OCI-LY7 (cell line): Measurements from ENCODE around the gene BRSK1. TPM values are rescaled to one million over a fixed set of nuclear protein-coding genes. Genes with fewer than 3 reads are reported as not detected.

Experiments used
- BruUV-seq: library from RNA; stranded (reverse); fragments of 400-500 nt; replicated peaks from 2 replicates; lab custom pipeline; 2021; lab: Mats Ljungman, UMichigan
- CTCF ChIA-PET: fragments of 300-600 bp; sonication (Branson Sonifier 250); formaldehyde crosslinking; loops from one replicate; lab custom pipeline; 2022; ENCODE audit warnings: antibody characterized with exemption; ENCODE audit not compliant: unreplicated experiment; lab: Charles Lee
- POLR2A ChIA-PET: fragments of 300-600 bp; sonication (Branson Sonifier 250); formaldehyde crosslinking; loops from one replicate; lab custom pipeline; 2022; ENCODE audit warnings: antibody characterized with exemption; lab: Charles Lee
- DNase-seq: peaks from one replicate; pipeline ENCODE4 v3.0.0-alpha.2; 2015; ENCODE audit warnings: low spot score
- H2AFZ ChIP-seq: fragments of 200-600 bp; sonication (generic), shearing (Covaris generic); 2 replicates; pipeline ENCODE4 v1.6.1; 2014; ENCODE audit warnings: mild to moderate bottlenecking, antibody characterized with exemption, low read length, moderate library complexity
- H3K27ac ChIP-seq: fragments of 200-600 bp; sonication (generic); 2 replicates; pipeline ENCODE4 v1.5.1; 2014; ENCODE audit warnings: mixed run types, low read depth, mild to moderate bottlenecking, moderate library complexity, low read length, inconsistent platforms; ENCODE audit not compliant: poor library complexity, severe bottlenecking
- H3K36me3 ChIP-seq: fragments of 200-600 bp; sonication (generic); 2 replicates; pipeline ENCODE4 v1.6.1; 2014; ENCODE audit warnings: mild to moderate bottlenecking, antibody characterized with exemption, low read length, moderate library complexity, mixed read lengths; ENCODE audit not compliant: insufficient read depth
- H3K4me1 ChIP-seq: fragments of 200-600 bp; sonication (generic); 2 replicates; pipeline ENCODE4 v1.5.1; 2014; ENCODE audit warnings: mild to moderate bottlenecking, low read length; ENCODE audit not compliant: insufficient read depth, poor library complexity, severe bottlenecking
- H3K4me2 ChIP-seq: fragments of 200-600 bp; sonication (generic); 2 replicates; pipeline ENCODE4 v1.6.1; 2014; ENCODE audit warnings: mild to moderate bottlenecking, low read length
- H3K4me3 ChIP-seq: fragments of 200-600 bp; sonication (generic); 2 replicates; pipeline ENCODE4 v1.5.1; 2014; ENCODE audit warnings: mild to moderate bottlenecking, low read depth, low read length; ENCODE audit not compliant: poor library complexity, severe bottlenecking
- H3K79me2 ChIP-seq: fragments of 200-600 bp; sonication (generic); 2 replicates; pipeline ENCODE4 v1.6.1; 2016; ENCODE audit warnings: low read depth, mild to moderate bottlenecking, low read length, moderate library complexity, mixed read lengths; ENCODE audit not compliant: insufficient read depth
- H3K9me2 ChIP-seq: fragments of 200-600 bp; sonication (generic); 2 replicates; pipeline ENCODE4 v1.6.1; 2016; ENCODE audit warnings: mild to moderate bottlenecking, low read length, mixed read lengths; ENCODE audit not compliant: insufficient read depth
- H3K9me3 ChIP-seq: fragments of 200-600 bp; sonication (generic); 2 replicates; pipeline ENCODE4 v1.6.1; 2014; ENCODE audit warnings: mild to moderate bottlenecking, mixed run types, low read length, mixed read lengths
- H4K20me1 ChIP-seq: fragments of 200-600 bp; sonication (generic); 2 replicates; pipeline ENCODE4 v1.6.1; 2014; ENCODE audit warnings: mild to moderate bottlenecking, antibody characterized with exemption, low read length, moderate library complexity, mixed read lengths; ENCODE audit not compliant: insufficient read depth
- CTCF ChIP-seq: fragments of 200-600 bp; sonication (generic); conservative IDR thresholded peaks from 2 replicates; pipeline ENCODE4 v1.5.1; 2014; ENCODE audit warnings: mild to moderate bottlenecking, antibody characterized with exemption, low read length, moderate library complexity, mixed read lengths
- EZH2phosphoT487 ChIP-seq: fragments of 200-600 bp; sonication (generic); IDR thresholded peaks from 2 replicates; pipeline ENCODE4 v1.6.1; 2018; ENCODE audit warnings: low read depth, borderline replicate concordance, mild to moderate bottlenecking, mixed run types, antibody characterized with exemption, low read length, moderate library complexity, mixed read lengths
- intact Hi-C: fragments of 100-400 bp; cut with micrococcal nuclease; formaldehyde crosslinking; loops from one replicate; pipeline ENCODE4 v1.10.0; 2022; ENCODE audit not compliant: unreplicated experiment
- total RNA-seq, 2 experiments: library from RNA; depleted of rRNA in 1 of 2; stranded (reverse); fragments of >200 nt in 1 of 2; shearing (Covaris generic) in 1 of 2; gene quantifications; 2 replicates each; pipeline ENCODE4 v1.2.3, GENCODE V29; 2014 to 2022

BRSK1 gene
- total RNA-seq, 2 experiments from 2014 or later = 16.1 to 23.9 TPM

GRCh38 chr19:55266840-55267239 lies 17.0 kb upstream of the BRSK1 start:
- no peak overlapping the region for H3K4me3 ChIP-seq
- TF ChIP-seq CTCF = no peak
- no peak for TF ChIP-seq EZH2phosphoT487
- H2AFZ ChIP-seq = no peak overlapping the region
- H3K9me3 ChIP-seq = no peaks in the 10 kb centered on the region
- H4K20me1 ChIP-seq = no peaks in the 10 kb centered on the region
- BruUV-seq = no TSS peak
- no peak overlapping the region for H3K4me2 ChIP-seq
- intact Hi-C loops = no loop called here
- H3K4me1 ChIP-seq = peaks cover 4% of the 10 kb centered on the region
- H3K36me3 ChIP-seq = peaks cover 75% of the 10 kb centered on the region
- no peak overlapping the region for H3K27ac ChIP-seq
- ChIA-PET POLR2A (no interaction called here), CTCF (no interaction called here)
- no peaks in the 10 kb centered on the region for H3K9me2 ChIP-seq
- DNase-seq = no peak
- peaks cover 10% of the 10 kb centered on the region; the same call in 1 of the 2 replicates for H3K79me2 ChIP-seq

DNA sequence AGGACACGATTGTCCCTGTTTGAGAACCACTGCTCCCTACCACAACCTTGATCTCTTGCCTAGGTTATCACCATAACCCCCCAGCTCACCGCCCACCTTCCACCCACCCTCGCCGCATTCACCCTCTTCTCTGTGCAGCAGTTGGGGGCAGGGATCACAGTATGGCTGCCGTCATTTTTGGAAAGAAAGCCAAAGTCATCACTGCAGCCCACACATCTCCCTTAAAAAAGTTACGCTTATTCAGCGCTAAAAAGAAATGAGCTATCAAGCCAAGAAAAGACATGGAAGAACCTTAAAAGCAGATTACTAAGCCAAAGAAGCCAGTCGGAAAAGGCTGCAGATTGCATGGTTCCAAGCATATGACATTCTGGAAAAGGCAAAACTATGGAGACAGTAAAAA lies 14.5 kb upstream of the BRSK1 start:
- peaks cover 15% of the 10 kb centered on the region for H3K4me1 ChIP-seq
- H3K36me3 ChIP-seq = peaks cover 85% of the 10 kb centered on the region
- no TSS peak for BruUV-seq
- H2AFZ ChIP-seq = no peak overlapping the region
- no peak for TF ChIP-seq EZH2phosphoT487
- TF ChIP-seq CTCF = no peak
- H3K79me2 ChIP-seq = peaks cover 16% of the 10 kb centered on the region; the same call in 1 of the 2 replicates
- no peak overlapping the region for H3K4me2 ChIP-seq
- no peak for DNase-seq
- no peaks in the 10 kb centered on the region for H3K9me2 ChIP-seq
- ChIA-PET POLR2A (interaction anchor here (0.5 to 0.7 kb wide), 3 partner anchors 9 to 17 kb away, joined by 3 read pairs; no protein-coding TSS in a partner anchor), CTCF (no interaction called here)
- no peaks in the 10 kb centered on the region for H4K20me1 ChIP-seq
- H3K27ac ChIP-seq = no peak overlapping the region
- H3K9me3 ChIP-seq = no peaks in the 10 kb centered on the region
- intact Hi-C loops = no loop called here
- no peak overlapping the region for H3K4me3 ChIP-seq

GRCh38 chr19:55270172-55270942 lies 13.4 kb upstream of the BRSK1 start:
- POLR2A ChIA-PET = interaction anchor here (0.5 to 0.6 kb wide), 2 partner anchors 12 to 311 kb away, joined by 3 read pairs; partner anchors contain the start of gene ZNF579
- Histone ChIP-seq H3K9me3 (no peaks in the 10 kb centered on the region), H4K20me1 (no peaks in the 10 kb centered on the region), H3K79me2 (peaks cover 24% of the 10 kb centered on the region; the same call in 1 of the 2 replicates), H3K4me1 (peaks cover 26% of the 10 kb centered on the region), H3K36me3 (peaks cover 75% of the 10 kb centered on the region), H3K4me3 (no peak overlapping the region), H3K9me2 (no peaks in the 10 kb centered on the region), H2AFZ (no peak overlapping the region), H3K27ac (no peak overlapping the region), H3K4me2 (no peak overlapping the region)
- DNase-seq = no peak
- CTCF ChIA-PET = no interaction called here
- intact Hi-C loops = no loop called here
- TF ChIP-seq CTCF = no peak
- no peak for TF ChIP-seq EZH2phosphoT487
- no TSS peak for BruUV-seq
